Stimulated activated memory B cell treated with anti-CD40 and anti-IgM and Interleukin-4, amounts not matched to agents 10 μg/mL and 1 μg/mL and 100 μg/mL, for 72 hours (primary cell): ENCODE data around the gene WASF2.

Source experiments
- ATAC-seq: fragments of 150-1000 bp; cut with Tn5 transposase; 2 replicates; pipeline ENCODE4 v1.10.0; 2021
- H3K27ac Mint-ChIP-seq: one replicate; pipeline ENCODE4 v1.8.0; 2022; ENCODE audit warnings: mild to moderate bottlenecking, mixed read lengths
- H3K27me3 Mint-ChIP-seq: one replicate; pipeline ENCODE4 v1.8.0; 2022; ENCODE audit warnings: mixed read lengths
- H3K36me3 Mint-ChIP-seq: one replicate; pipeline ENCODE4 v1.8.0; 2022; ENCODE audit warnings: mixed read lengths
- H3K4me1 Mint-ChIP-seq: one replicate; pipeline ENCODE4 v1.8.0; 2022; ENCODE audit warnings: mixed read lengths
- H3K4me3 Mint-ChIP-seq: one replicate; pipeline ENCODE4 v1.8.0; 2022; ENCODE audit warnings: mild to moderate bottlenecking, moderate library complexity, mixed read lengths
- H3K9me3 Mint-ChIP-seq: one replicate; pipeline ENCODE4 v1.8.0; 2022; ENCODE audit warnings: mixed read lengths

WASF2 gene

GRCh38 chr1:27365372-27366112 lies 124.4 kb downstream of the WASF2 start:
- Mint-ChIP-seq H3K9me3 (no peaks in the 10 kb centered on the region), H3K27ac (peak overlapping the region; percentile 83), H3K4me3 (peak overlapping the region; percentile 93), H3K36me3 (no peaks in the 10 kb centered on the region), H3K4me1 (peaks cover 61% of the 10 kb centered on the region), H3K27me3 (no peaks in the 10 kb centered on the region)
- ATAC-seq = peak; percentile 74

GRCh38 chr1:27364696-27365371 lies 125.1 kb downstream of the WASF2 start:
- Mint-ChIP-seq H3K4me1 (peaks cover 62% of the 10 kb centered on the region), H3K27me3 (no peaks in the 10 kb centered on the region), H3K9me3 (no peaks in the 10 kb centered on the region), H3K4me3 (peak overlapping the region; percentile 93), H3K36me3 (no peaks in the 10 kb centered on the region), H3K27ac (peak overlapping the region; percentile 83)
- no peak for ATAC-seq

- Mint-ChIP-seq H3K27me3 (no peaks in the 10 kb centered on the region), H3K9me3 (no peaks in the 10 kb centered on the region), H3K36me3 (no peaks in the 10 kb centered on the region), H3K4me1 (peaks cover 62% of the 10 kb centered on the region), H3K4me3 (no peak overlapping the region), H3K27ac (no peak overlapping the region)
- ATAC-seq = no peak
These were observed 125.9 kb downstream of the WASF2 start for GRCh38 chr1:27363766-27364695.

GRCh38 chr1:27361553-27361952 lies 128.4 kb downstream of the WASF2 start:
- Mint-ChIP-seq H3K9me3 (no peaks in the 10 kb centered on the region), H3K4me1 (peaks cover 66% of the 10 kb centered on the region), H3K27ac (peak overlapping the region; percentile 60), H3K27me3 (no peaks in the 10 kb centered on the region), H3K36me3 (no peaks in the 10 kb centered on the region), H3K4me3 (peak overlapping the region; percentile 37)
- no peak for ATAC-seq

- ATAC-seq = no peak
- Mint-ChIP-seq H3K9me3 (no peaks in the 10 kb centered on the region), H3K4me1 (peaks cover 71% of the 10 kb centered on the region), H3K27ac (peak overlapping the region; percentile 60), H3K27me3 (no peaks in the 10 kb centered on the region), H3K36me3 (no peaks in the 10 kb centered on the region), H3K4me3 (peak overlapping the region; percentile 74)
These were observed 128.9 kb downstream of the WASF2 start for GRCh38 chr1:27361044-27361402.

GRCh38 chr1:27360159-27361043 lies 129.6 kb downstream of the WASF2 start:
- Mint-ChIP-seq H3K9me3 (no peaks in the 10 kb centered on the region), H3K4me1 (peaks cover 71% of the 10 kb centered on the region), H3K4me3 (peak overlapping the region; percentile 74), H3K27ac (peak overlapping the region; percentile 60), H3K36me3 (no peaks in the 10 kb centered on the region), H3K27me3 (no peaks in the 10 kb centered on the region)
- ATAC-seq = peak; percentile 43

- ATAC-seq = no peak
- no peaks in the 10 kb centered on the region for H3K27me3 Mint-ChIP-seq
- no peaks in the 10 kb centered on the region for H3K36me3 Mint-ChIP-seq
- no peaks in the 10 kb centered on the region for H3K9me3 Mint-ChIP-seq
- H3K27ac Mint-ChIP-seq = peak overlapping the region; percentile 60
- peak overlapping the region; percentile 74 for H3K4me3 Mint-ChIP-seq
- peaks cover 69% of the 10 kb centered on the region for H3K4me1 Mint-ChIP-seq
These were observed 130.2 kb downstream of the WASF2 start for GRCh38 chr1:27359822-27360158.

- Mint-ChIP-seq H3K27me3 (no peaks in the 10 kb centered on the region), H3K9me3 (no peaks in the 10 kb centered on the region), H3K4me3 (no peak overlapping the region), H3K4me1 (peaks cover 61% of the 10 kb centered on the region), H3K36me3 (no peaks in the 10 kb centered on the region), H3K27ac (no peak overlapping the region)
- no peak for ATAC-seq
These were observed 131.0 kb downstream of the WASF2 start for GRCh38 chr1:27358928-27359313.

GRCh38 chr1:27358038-27358927 lies 131.7 kb downstream of the WASF2 start:
- no peak for ATAC-seq

GRCh38 chr1:27357281-27358037 lies 132.5 kb downstream of the WASF2 start:
- peak overlapping the region; percentile 74 for H3K4me3 Mint-ChIP-seq
- H3K4me1 Mint-ChIP-seq = peaks cover 56% of the 10 kb centered on the region
- ATAC-seq = peak; percentile 75
- H3K27ac Mint-ChIP-seq = peak overlapping the region; percentile 58
- no peaks in the 10 kb centered on the region for H3K27me3 Mint-ChIP-seq
- no peaks in the 10 kb centered on the region for H3K36me3 Mint-ChIP-seq
- H3K9me3 Mint-ChIP-seq = no peaks in the 10 kb centered on the region

More at GRCh38 chr1:27358038-27358927, 131.7 kb downstream of the WASF2 start:
- Mint-ChIP-seq H3K27me3 (no peaks in the 10 kb centered on the region), H3K36me3 (no peaks in the 10 kb centered on the region), H3K9me3 (no peaks in the 10 kb centered on the region), H3K4me1 (peaks cover 56% of the 10 kb centered on the region), H3K27ac (no peak overlapping the region), H3K4me3 (peak overlapping the region; percentile 74)

GRCh38 chr1:27356619-27357280 lies 133.2 kb downstream of the WASF2 start:
- Mint-ChIP-seq H3K27ac (peak overlapping the region; percentile 58), H3K36me3 (no peaks in the 10 kb centered on the region), H3K27me3 (no peaks in the 10 kb centered on the region), H3K4me3 (peak overlapping the region; percentile 74), H3K4me1 (peaks cover 56% of the 10 kb centered on the region), H3K9me3 (no peaks in the 10 kb centered on the region)
- peak; percentile 57 for ATAC-seq

- peak overlapping the region; percentile 58 for H3K27ac Mint-ChIP-seq
- H3K4me3 Mint-ChIP-seq = peak overlapping the region; percentile 74
- ATAC-seq = no peak
- peaks cover 56% of the 10 kb centered on the region for H3K4me1 Mint-ChIP-seq
- no peaks in the 10 kb centered on the region for H3K9me3 Mint-ChIP-seq
- H3K36me3 Mint-ChIP-seq = no peaks in the 10 kb centered on the region
- H3K27me3 Mint-ChIP-seq = no peaks in the 10 kb centered on the region
These were observed 133.7 kb downstream of the WASF2 start for GRCh38 chr1:27356277-27356618.

- H3K27me3 Mint-ChIP-seq = no peaks in the 10 kb centered on the region
- no peak for ATAC-seq
- H3K9me3 Mint-ChIP-seq = no peaks in the 10 kb centered on the region
- H3K4me3 Mint-ChIP-seq = no peak overlapping the region
- peaks cover 52% of the 10 kb centered on the region for H3K4me1 Mint-ChIP-seq
- peak overlapping the region; percentile 58 for H3K27ac Mint-ChIP-seq
- no peaks in the 10 kb centered on the region for H3K36me3 Mint-ChIP-seq
These were observed 134.3 kb downstream of the WASF2 start for GRCh38 chr1:27355683-27356082.
